ENCODE measurements around the gene RCBTB1.
"Not testable (repeated sequence)": the region's sequence is repeated elsewhere in the genome, so short reads cannot be mapped to it uniquely, and the experiment has no call there.

DNA sequence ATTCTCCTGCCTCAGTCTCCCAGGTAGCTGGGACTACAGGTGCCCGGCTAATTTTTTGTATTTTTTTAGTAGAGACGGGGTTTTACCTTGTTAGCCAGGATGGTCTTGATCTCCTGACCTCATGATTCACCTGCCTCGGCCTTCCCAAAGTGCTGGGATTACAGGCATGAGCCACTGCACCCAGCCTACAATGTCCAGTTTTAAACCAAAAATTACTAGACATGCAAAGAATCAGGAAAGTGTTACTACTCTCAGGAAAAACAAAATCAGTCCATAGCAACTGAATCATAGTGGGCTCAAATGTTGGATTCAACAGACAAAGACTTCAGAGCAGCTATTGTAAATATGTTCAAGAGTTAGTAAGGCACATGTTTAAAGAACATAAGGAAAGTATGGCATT lies 26.7 kb upstream of the RCBTB1 start:
- not testable (repeated sequence) for TF ChIP-seq SREBF2 (IDR thresholded peaks at IDR 0.05); CHD2 (IDR thresholded peaks at IDR 0.05; ENCODE audit: low read length, partially characterized antibody); KDM5A (IDR thresholded peaks at IDR 0.05); EP300 (IDR thresholded peaks at IDR 0.05); BHLHE40 (IDR thresholded peaks at IDR 0.05; ENCODE audit: low read depth, low read length); POLR2A (IDR thresholded peaks at IDR 0.05; ENCODE audit: low read length); HDAC2 (IDR thresholded peaks at IDR 0.05); RAD21 (conservative IDR thresholded peaks at IDR 0.05 in 1 of 2, IDR thresholded peaks at IDR 0.05 in 1 of 2); NR3C1 (IDR thresholded peaks at IDR 0.05); RCOR1 (IDR thresholded peaks at IDR 0.05; ENCODE audit: low read depth, low read length); FOSB (CRISPR knock-in tag; IDR thresholded peaks at IDR 0.05)
- TF ChIP-seq, protein P1, sequence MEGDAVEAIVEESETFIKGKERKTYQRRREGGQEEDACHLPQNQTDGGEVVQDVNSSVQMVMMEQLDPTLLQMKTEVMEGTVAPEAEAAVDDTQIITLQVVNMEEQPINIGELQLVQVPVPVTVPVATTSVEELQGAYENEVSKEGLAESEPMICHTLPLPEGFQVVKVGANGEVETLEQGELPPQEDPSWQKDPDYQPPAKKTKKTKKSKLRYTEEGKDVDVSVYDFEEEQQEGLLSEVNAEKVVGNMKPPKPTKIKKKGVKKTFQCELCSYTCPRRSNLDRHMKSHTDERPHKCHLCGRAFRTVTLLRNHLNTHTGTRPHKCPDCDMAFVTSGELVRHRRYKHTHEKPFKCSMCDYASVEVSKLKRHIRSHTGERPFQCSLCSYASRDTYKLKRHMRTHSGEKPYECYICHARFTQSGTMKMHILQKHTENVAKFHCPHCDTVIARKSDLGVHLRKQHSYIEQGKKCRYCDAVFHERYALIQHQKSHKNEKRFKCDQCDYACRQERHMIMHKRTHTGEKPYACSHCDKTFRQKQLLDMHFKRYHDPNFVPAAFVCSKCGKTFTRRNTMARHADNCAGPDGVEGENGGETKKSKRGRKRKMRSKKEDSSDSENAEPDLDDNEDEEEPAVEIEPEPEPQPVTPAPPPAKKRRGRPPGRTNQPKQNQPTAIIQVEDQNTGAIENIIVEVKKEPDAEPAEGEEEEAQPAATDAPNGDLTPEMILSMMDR (IDR thresholded peaks at IDR 0.05): not testable (repeated sequence)
- TF ChIP-seq, protein P2, sequence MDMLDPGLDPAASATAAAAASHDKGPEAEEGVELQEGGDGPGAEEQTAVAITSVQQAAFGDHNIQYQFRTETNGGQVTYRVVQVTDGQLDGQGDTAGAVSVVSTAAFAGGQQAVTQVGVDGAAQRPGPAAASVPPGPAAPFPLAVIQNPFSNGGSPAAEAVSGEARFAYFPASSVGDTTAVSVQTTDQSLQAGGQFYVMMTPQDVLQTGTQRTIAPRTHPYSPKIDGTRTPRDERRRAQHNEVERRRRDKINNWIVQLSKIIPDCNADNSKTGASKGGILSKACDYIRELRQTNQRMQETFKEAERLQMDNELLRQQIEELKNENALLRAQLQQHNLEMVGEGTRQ (IDR thresholded peaks at IDR 0.05): not testable (repeated sequence)
- TF ChIP-seq, protein P3, sequence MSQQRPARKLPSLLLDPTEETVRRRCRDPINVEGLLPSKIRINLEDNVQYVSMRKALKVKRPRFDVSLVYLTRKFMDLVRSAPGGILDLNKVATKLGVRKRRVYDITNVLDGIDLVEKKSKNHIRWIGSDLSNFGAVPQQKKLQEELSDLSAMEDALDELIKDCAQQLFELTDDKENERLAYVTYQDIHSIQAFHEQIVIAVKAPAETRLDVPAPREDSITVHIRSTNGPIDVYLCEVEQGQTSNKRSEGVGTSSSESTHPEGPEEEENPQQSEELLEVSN (IDR thresholded peaks at IDR 0.05; ENCODE audit: borderline replicate concordance, low read depth): not testable (repeated sequence)
